Hepatocyte (in vitro differentiated cells): ENCODE results near the gene SLC7A5.

Source experiments
- EZH2 ChIP-seq: fragments of 200-600 bp; sonication (generic); IDR thresholded peaks from 2 replicates; pipeline ENCODE4 v1.6.1; 2016; ENCODE audit warnings: antibody characterized with exemption, mild to moderate bottlenecking, borderline replicate concordance
- TF ChIP-seq, protein P1 (sequence below): fragments of 200-600 bp; sonication (generic); IDR thresholded peaks from 2 replicates; pipeline ENCODE4 v1.5.1; 2016; ENCODE audit warnings: antibody characterized with exemption, mild to moderate bottlenecking; ENCODE audit not compliant: poor library complexity

DNA sequence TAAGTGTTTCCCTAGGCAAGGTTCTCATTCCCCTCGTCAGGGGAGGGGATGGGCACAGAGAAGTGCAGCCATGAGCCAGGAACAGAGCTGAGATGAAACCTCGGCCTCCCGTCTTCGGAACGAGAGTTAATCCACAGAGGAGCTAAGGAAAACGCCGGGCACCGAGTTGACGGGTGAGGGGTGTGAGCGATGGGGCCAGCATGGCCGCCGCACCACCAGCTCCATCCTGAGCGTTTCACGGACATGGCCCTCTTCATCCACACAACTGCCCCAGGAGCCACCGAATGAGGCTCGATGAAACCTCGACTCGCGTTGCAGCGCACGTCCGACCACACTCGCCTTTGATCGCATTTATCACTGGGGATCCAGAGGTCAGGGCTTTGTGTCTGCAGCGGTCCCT lies 45.5 kb upstream of the SLC7A5 start:
- TF ChIP-seq, protein P1, sequence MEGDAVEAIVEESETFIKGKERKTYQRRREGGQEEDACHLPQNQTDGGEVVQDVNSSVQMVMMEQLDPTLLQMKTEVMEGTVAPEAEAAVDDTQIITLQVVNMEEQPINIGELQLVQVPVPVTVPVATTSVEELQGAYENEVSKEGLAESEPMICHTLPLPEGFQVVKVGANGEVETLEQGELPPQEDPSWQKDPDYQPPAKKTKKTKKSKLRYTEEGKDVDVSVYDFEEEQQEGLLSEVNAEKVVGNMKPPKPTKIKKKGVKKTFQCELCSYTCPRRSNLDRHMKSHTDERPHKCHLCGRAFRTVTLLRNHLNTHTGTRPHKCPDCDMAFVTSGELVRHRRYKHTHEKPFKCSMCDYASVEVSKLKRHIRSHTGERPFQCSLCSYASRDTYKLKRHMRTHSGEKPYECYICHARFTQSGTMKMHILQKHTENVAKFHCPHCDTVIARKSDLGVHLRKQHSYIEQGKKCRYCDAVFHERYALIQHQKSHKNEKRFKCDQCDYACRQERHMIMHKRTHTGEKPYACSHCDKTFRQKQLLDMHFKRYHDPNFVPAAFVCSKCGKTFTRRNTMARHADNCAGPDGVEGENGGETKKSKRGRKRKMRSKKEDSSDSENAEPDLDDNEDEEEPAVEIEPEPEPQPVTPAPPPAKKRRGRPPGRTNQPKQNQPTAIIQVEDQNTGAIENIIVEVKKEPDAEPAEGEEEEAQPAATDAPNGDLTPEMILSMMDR, result no peak
- no peak for TF ChIP-seq EZH2
